Activated CD4-positive, alpha-beta T cell treated with anti-CD3 and anti-CD28 coated beads for 1 hour (primary cell): Measurements from ENCODE around the gene ERBB4.
"Not testable (repeated sequence)": the region's sequence is repeated elsewhere in the genome, so short reads cannot be mapped to it uniquely, and the experiment has no call there.

Experiments used
- DNase-seq: peaks from one replicate; pipeline ENCODE4 v3.0.0-alpha.2; 2020

Gene ERBB4

DNA sequence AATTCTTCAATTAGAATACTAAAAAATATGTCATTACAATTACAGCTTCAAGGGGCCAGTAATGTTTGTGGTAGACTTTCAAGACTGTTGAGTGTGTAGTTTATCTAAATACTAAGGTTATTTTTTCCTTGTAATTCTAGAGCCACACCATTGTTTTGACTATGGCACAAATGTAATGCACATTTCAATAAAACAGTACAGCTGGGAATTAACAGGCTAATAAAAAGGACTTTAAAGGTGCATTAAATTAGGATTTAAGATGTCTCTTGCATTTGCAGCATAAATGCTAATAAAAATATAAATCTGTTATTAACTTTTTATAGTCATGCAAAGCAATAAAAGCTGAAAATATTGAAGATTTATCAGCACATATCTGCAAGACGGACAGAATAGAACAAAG is 344.8 kb downstream of the ERBB4 start:
- DNase-seq = no peak

GRCh38 chr2:212193056-212193455 is 345.5 kb downstream of the ERBB4 start:
- no peak for DNase-seq

GRCh38 chr2:212191438-212191837 is 347.2 kb downstream of the ERBB4 start:
- DNase-seq = not testable (repeated sequence)

- no peak for DNase-seq
Measured at GRCh38 chr2:212186166-212186565, 352.4 kb downstream of the ERBB4 start.

GRCh38 chr2:212181646-212182045 is 357.0 kb downstream of the ERBB4 start:
- DNase-seq = no peak

- DNase-seq = no peak
Measured at GRCh38 chr2:212180408-212181083, 358.1 kb downstream of the ERBB4 start.

- DNase-seq = no peak
Measured at GRCh38 chr2:212177724-212178123, 360.9 kb downstream of the ERBB4 start.

DNA sequence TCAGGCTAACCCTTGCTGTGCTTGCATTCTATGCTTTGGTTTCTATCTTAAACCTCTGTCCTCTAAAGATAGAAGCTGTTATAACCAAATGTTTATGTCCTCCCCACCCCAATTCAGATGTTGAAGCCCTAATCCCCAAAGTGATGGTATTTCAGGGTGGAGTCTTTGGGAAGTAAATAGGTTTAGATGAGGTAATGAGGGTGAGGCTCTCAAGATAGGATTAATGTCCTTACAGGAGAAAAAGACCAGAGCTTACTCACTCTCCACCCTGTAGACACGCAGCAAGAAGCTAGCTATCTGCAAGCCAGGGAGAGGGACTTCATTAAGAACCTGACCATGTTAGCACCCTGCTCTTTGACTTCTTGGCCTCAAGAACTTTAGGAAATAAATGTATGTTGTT is 362.5 kb downstream of the ERBB4 start:
- no peak for DNase-seq

- DNase-seq = no peak
Measured at GRCh38 chr2:212173756-212174510, 364.7 kb downstream of the ERBB4 start.

- no peak for DNase-seq
Measured at GRCh38 chr2:212173331-212173730, 365.3 kb downstream of the ERBB4 start.

DNA sequence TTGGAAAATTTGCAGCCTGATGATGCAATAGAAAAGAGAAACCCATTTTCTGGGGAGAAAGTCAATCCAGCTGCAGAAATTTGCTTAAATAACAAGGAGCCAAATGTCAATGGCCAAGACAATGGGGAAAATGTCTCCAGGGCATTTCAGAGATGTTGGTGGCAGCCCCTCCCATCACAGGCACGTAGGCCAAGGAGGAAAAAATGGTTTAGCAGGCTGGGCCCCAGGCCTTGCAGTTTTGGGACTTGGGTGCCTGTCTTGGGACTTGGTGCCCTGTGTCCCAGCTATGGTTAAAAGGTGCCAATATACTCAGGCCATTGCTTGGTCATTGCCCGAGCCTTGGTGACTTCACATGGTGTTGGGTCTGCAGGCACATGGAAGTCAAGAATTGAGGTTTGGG is 368.2 kb downstream of the ERBB4 start:
- no peak for DNase-seq

- no peak for DNase-seq
Measured at GRCh38 chr2:212158081-212158480, 380.5 kb downstream of the ERBB4 start.

DNA sequence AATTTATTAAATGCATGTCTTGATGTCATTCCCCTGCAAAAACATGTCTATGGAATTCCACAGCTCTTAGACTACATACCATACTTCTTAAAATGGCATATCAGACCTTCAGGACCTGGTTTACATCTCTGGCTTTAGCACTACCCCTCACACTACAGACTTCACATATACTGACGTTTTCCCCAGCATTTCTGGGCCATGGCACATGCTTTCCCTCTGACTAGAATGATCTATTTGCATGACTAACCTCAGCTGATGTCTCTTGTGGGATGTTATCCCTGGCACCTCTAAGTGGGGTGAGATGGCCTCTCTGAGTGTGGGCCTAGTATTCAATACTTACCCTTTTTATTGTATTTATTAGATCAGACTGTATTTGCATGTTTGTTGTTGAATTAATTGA is 381.6 kb downstream of the ERBB4 start:
- DNase-seq = no peak

GRCh38 chr2:212156088-212156487 is 382.5 kb downstream of the ERBB4 start:
- no peak for DNase-seq

DNA sequence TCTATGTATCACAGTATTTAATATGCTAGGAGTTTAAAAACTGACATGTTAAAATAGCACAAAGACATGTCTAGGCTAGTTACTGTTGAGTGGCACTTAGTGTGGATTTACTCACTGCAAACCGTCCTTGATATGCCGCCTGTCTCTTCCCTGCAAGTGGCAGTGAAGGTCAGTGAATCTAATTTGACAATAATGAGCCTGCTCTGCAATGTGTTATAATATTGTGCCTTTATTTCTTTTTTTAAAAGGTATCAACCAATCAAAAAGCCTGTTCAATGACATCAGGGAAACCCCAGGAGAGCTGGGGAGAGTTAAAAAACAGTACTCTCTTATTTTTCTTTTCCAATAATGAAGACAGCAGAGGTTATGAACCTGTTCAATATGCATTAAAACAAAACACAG is 384.1 kb downstream of the ERBB4 start:
- no peak for DNase-seq

GRCh38 chr2:212153923-212154322 is 384.7 kb downstream of the ERBB4 start:
- no peak for DNase-seq

- no peak for DNase-seq
Measured at GRCh38 chr2:212147921-212148513, 390.6 kb downstream of the ERBB4 start.

DNA sequence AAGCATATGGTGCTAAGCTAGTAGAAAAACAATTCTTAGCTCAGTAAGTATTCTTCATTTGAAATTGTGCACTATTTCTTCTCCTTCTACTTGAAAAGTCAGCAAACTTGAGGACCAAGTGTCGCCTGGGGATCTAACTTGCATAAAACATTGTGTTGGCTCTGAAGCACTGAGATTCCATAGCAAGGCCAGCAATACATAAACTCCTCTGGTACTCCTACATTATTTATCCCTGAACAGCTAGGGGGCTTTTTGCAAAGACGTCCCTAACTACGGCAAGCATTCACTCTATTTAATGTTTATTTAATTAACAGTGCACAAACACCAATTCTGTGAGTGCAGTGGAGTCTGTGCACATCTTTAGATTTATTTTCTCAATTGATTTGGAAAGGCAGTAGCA is 392.2 kb downstream of the ERBB4 start:
- DNase-seq = no peak

DNA sequence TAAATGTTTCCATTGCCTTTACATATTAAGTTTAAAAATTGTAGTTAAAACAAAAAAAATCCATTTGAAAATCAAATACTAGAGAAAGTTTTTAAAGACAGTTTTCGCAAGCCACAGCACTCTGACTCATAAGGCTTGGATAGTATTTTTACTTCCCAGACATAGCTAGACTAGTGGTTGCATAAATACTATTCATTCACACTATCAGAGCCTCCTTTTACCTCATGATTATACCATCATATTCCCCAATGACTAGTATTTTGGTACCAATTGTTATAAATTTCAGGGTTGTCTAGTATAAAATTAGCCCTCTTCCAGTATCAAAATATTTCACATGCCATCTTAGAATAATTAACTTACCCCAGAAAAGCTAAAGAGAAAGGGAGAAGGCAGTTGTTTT is 393.5 kb downstream of the ERBB4 start:
- no peak for DNase-seq

- DNase-seq = no peak
Measured at GRCh38 chr2:212142631-212143030, 396.0 kb downstream of the ERBB4 start.

GRCh38 chr2:212141499-212141898 is 397.1 kb downstream of the ERBB4 start:
- DNase-seq = no peak

- no peak for DNase-seq
Measured at GRCh38 chr2:212136216-212136795, 402.3 kb downstream of the ERBB4 start.

GRCh38 chr2:212135739-212136138 is 402.9 kb downstream of the ERBB4 start:
- DNase-seq = no peak

DNA sequence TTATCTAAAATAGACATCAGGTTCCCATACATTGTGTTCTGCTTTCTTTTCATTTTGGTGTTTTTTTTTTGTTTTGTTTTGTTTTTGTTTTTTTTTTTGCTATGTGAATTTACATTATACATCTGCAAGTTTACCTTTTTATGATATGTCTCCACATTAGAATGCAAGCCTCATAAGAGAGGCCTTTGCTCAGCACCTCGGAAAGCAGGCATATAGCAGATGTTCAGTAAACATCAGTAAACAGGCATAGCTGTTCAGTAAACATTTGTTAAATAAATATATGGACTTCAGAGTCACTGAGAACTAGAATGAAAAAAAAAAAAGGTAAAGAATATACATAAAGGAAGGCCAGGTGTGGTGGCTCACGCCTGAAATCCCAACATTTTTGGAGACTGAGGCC is 405.3 kb downstream of the ERBB4 start:
- no peak for DNase-seq
